ENCODE measurements around the gene U2AF2. TPM values are rescaled to one million over a fixed set of nuclear protein-coding genes. Genes with fewer than 3 reads are reported as not detected.

The U2AF2 gene
- total RNA-seq, 1 experiment from 2014 or later = 289 TPM

- DNase-seq = peak; percentile 59
- Histone ChIP-seq H3K4me3 (ENCODE audit: insufficient read depth, low read depth, low read length) (no peak overlapping the region), H3K27me3 (ENCODE audit: control insufficient read depth, insufficient read depth, low read length) (no peaks in the 10 kb centered on the region), H3K36me3 (replicated peaks; ENCODE audit: control insufficient read depth, insufficient read depth, low read length) (peaks cover 5% of the 10 kb centered on the region)
Measured at GRCh38 chr19:55689411-55690108, 34.7 kb downstream of the U2AF2 start.

GRCh38 chr19:55690109-55690768 is 35.4 kb downstream of the U2AF2 start:
- Histone ChIP-seq H3K4me3 (ENCODE audit: insufficient read depth, low read depth, low read length) (no peak overlapping the region), H3K36me3 (replicated peaks; ENCODE audit: control insufficient read depth, insufficient read depth, low read length) (peaks cover 7% of the 10 kb centered on the region), H3K27me3 (ENCODE audit: control insufficient read depth, insufficient read depth, low read length) (no peaks in the 10 kb centered on the region)
- peak; percentile 56 for DNase-seq

- Histone ChIP-seq H3K36me3 (replicated peaks; ENCODE audit: control insufficient read depth, insufficient read depth, low read length) (peaks cover 7% of the 10 kb centered on the region), H3K4me3 (ENCODE audit: insufficient read depth, low read depth, low read length) (no peak overlapping the region), H3K27me3 (ENCODE audit: control insufficient read depth, insufficient read depth, low read length) (no peaks in the 10 kb centered on the region)
- DNase-seq = peak; percentile 56
Measured at GRCh38 chr19:55690769-55691545, 36.1 kb downstream of the U2AF2 start.

- peak; percentile 66 for DNase-seq
- Histone ChIP-seq H3K27me3 (ENCODE audit: control insufficient read depth, insufficient read depth, low read length) (no peaks in the 10 kb centered on the region), H3K36me3 (replicated peaks; ENCODE audit: control insufficient read depth, insufficient read depth, low read length) (peaks cover 11% of the 10 kb centered on the region)
Measured at GRCh38 chr19:55691561-55692481, 37.0 kb downstream of the U2AF2 start.

GRCh38 chr19:55692681-55693081 is 37.8 kb downstream of the U2AF2 start:
- Histone ChIP-seq H3K4me3 (ENCODE audit: insufficient read depth, low read depth, low read length) (no peak overlapping the region), H3K27me3 (ENCODE audit: control insufficient read depth, insufficient read depth, low read length) (no peaks in the 10 kb centered on the region), H3K36me3 (replicated peaks; ENCODE audit: control insufficient read depth, insufficient read depth, low read length) (peaks cover 11% of the 10 kb centered on the region)
- DNase-seq = peak; percentile 65

More at GRCh38 chr19:55691561-55692481, 37.0 kb downstream of the U2AF2 start:
- H3K4me3 ChIP-seq (ENCODE audit: insufficient read depth, low read depth, low read length) = no peak overlapping the region

GRCh38 chr19:55693336-55693974 is 38.6 kb downstream of the U2AF2 start:
- Histone ChIP-seq H3K36me3 (replicated peaks; ENCODE audit: control insufficient read depth, insufficient read depth, low read length) (peaks cover 11% of the 10 kb centered on the region), H3K4me3 (ENCODE audit: insufficient read depth, low read depth, low read length) (no peak overlapping the region), H3K27me3 (ENCODE audit: control insufficient read depth, insufficient read depth, low read length) (no peaks in the 10 kb centered on the region)
- DNase-seq = peak; percentile 54

GRCh38 chr19:55694241-55694655 is 39.4 kb downstream of the U2AF2 start:
- Histone ChIP-seq H3K36me3 (replicated peaks; ENCODE audit: control insufficient read depth, insufficient read depth, low read length) (peaks cover 11% of the 10 kb centered on the region), H3K27me3 (ENCODE audit: control insufficient read depth, insufficient read depth, low read length) (no peaks in the 10 kb centered on the region), H3K4me3 (ENCODE audit: insufficient read depth, low read depth, low read length) (no peak overlapping the region)
- DNase-seq = peak; percentile 56

- peaks cover 11% of the 10 kb centered on the region for H3K36me3 ChIP-seq (replicated peaks; ENCODE audit: control insufficient read depth, insufficient read depth, low read length)
- H3K27me3 ChIP-seq (ENCODE audit: control insufficient read depth, insufficient read depth, low read length) = no peaks in the 10 kb centered on the region
- DNase-seq = peak; percentile 65
- no peak overlapping the region for H3K4me3 ChIP-seq (ENCODE audit: insufficient read depth, low read depth, low read length)
Measured at GRCh38 chr19:55694656-55695491, 40.0 kb downstream of the U2AF2 start.

- Histone ChIP-seq H3K36me3 (replicated peaks; ENCODE audit: control insufficient read depth, insufficient read depth, low read length) (peaks cover 10% of the 10 kb centered on the region), H3K4me3 (ENCODE audit: insufficient read depth, low read depth, low read length) (no peak overlapping the region), H3K27me3 (ENCODE audit: control insufficient read depth, insufficient read depth, low read length) (no peaks in the 10 kb centered on the region)
- peak; percentile 42 for DNase-seq
Measured at GRCh38 chr19:55695511-55696290, 40.9 kb downstream of the U2AF2 start.

GRCh38 chr19:55696301-55697068 is 41.6 kb downstream of the U2AF2 start:
- Histone ChIP-seq H3K36me3 (replicated peaks; ENCODE audit: control insufficient read depth, insufficient read depth, low read length) (peaks cover 10% of the 10 kb centered on the region), H3K27me3 (ENCODE audit: control insufficient read depth, insufficient read depth, low read length) (no peaks in the 10 kb centered on the region), H3K4me3 (ENCODE audit: insufficient read depth, low read depth, low read length) (no peak overlapping the region)
- DNase-seq = peak; percentile 33

- Histone ChIP-seq H3K27me3 (ENCODE audit: control insufficient read depth, insufficient read depth, low read length) (no peaks in the 10 kb centered on the region), H3K36me3 (replicated peaks; ENCODE audit: control insufficient read depth, insufficient read depth, low read length) (peaks cover 10% of the 10 kb centered on the region), H3K4me3 (ENCODE audit: insufficient read depth, low read depth, low read length) (no peak overlapping the region)
- peak; percentile 49 for DNase-seq
Measured at GRCh38 chr19:55697069-55697440, 42.2 kb downstream of the U2AF2 start.

GRCh38 chr19:55697698-55698097 is 42.9 kb downstream of the U2AF2 start:
- Histone ChIP-seq H3K36me3 (replicated peaks; ENCODE audit: control insufficient read depth, insufficient read depth, low read length) (peaks cover 10% of the 10 kb centered on the region), H3K27me3 (ENCODE audit: control insufficient read depth, insufficient read depth, low read length) (no peaks in the 10 kb centered on the region), H3K4me3 (ENCODE audit: insufficient read depth, low read depth, low read length) (no peak overlapping the region)
- peak; percentile 40 for DNase-seq

Data from H7 (cell line).